Activated CD8-positive, alpha-beta memory T cell treated with anti-CD3 and anti-CD28 coated beads for 36 hours (primary cell): Measurements from ENCODE around the gene GRM7. TPM values are rescaled to one million over a fixed set of nuclear protein-coding genes. Genes with fewer than 3 reads are reported as not detected.

Experiments
- CTCF ChIA-PET: fragments of 350-600 bp; sonication (Branson Sonifier 250); formaldehyde crosslinking; loops from one replicate; lab custom pipeline; 2021; ENCODE audit warnings: antibody characterized with exemption; lab: Charles Lee
- POLR2A ChIA-PET: fragments of 350-600 bp; sonication (Branson Sonifier 250); formaldehyde crosslinking; loops from one replicate; lab custom pipeline; 2021; ENCODE audit warnings: antibody characterized with exemption; lab: Charles Lee
- total RNA-seq, 2 experiments: library from RNA; stranded (reverse); gene quantifications; one replicate each; pipeline ENCODE4 v1.2.3, GENCODE V29; 2021

Gene GRM7
- total RNA-seq, 2 experiments from 2014 or later = not detected

GRCh38 chr3:7518456-7518855 is 657.5 kb downstream of the GRM7 start:
- ChIA-PET POLR2A (no interaction called here), CTCF (no interaction called here)

DNA sequence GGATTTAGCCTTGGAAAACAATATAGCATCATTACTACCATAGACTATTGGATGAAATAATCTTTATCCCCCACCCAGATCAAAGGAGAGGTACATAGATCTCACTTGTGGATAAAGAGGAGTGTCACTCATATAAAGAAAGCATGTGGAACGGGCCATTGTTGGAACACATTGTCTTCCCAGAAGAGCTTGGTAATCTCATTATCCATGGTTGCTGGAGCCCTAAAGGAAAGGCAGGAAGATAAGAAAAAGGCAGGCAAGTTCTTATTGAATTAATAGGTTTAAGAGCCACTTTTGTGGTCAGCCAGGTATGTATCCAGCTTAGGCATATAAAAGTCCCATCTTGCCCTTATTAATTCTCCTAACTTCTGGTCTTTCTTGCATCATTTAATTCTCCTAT is 659.1 kb downstream of the GRM7 start:
- CTCF ChIA-PET = no interaction called here
- POLR2A ChIA-PET = no interaction called here

- ChIA-PET POLR2A (no interaction called here), CTCF (no interaction called here)
Measured at GRCh38 chr3:7520593-7520992, 659.7 kb downstream of the GRM7 start.

DNA sequence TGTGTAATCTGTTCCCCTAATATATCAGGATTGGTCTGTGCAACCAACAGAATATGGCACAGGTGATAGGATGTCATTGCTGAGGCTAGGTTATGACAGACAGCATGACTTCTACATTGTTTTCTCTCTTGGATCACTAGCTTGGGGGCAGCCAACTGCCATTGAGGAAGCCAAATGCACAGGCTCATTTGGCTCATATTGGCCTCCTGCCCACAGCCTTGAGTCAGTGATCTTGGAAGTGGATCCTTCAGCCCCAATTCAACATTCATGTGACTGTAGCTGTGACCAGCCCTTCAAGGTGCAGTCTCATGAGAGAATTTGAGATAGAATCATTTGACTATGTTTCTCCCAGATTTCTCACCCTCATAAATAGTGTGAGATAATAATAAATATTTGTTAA is 675.6 kb downstream of the GRM7 start:
- POLR2A ChIA-PET = no interaction called here
- CTCF ChIA-PET = no interaction called here

GRCh38 chr3:7536921-7537320 is 676.0 kb downstream of the GRM7 start:
- ChIA-PET POLR2A (no interaction called here), CTCF (no interaction called here)

- ChIA-PET POLR2A (no interaction called here), CTCF (no interaction called here)
Measured at GRCh38 chr3:7543294-7543880, 682.5 kb downstream of the GRM7 start.

- ChIA-PET CTCF (no interaction called here), POLR2A (no interaction called here)
Measured at GRCh38 chr3:7545334-7545733, 684.4 kb downstream of the GRM7 start.

DNA sequence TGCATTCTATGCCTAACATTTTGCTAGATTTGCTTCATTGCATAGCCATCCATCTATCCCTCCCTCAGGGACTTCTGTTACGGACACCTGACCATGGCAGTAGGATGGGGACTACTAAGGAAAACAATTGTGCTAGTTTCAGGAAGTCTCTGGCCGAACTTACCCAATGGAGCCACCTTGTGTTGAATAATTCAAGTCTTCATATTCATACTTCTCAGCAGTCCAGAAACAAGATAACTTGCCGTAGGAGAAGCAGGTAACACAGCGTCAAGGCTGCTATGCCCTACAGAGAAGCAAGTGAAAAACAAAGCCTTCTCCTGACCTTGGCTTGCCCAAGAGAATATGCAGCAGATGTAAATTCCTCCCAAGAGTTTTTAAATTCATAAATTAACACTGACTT is 685.3 kb downstream of the GRM7 start:
- ChIA-PET CTCF (no interaction called here), POLR2A (no interaction called here)

DNA sequence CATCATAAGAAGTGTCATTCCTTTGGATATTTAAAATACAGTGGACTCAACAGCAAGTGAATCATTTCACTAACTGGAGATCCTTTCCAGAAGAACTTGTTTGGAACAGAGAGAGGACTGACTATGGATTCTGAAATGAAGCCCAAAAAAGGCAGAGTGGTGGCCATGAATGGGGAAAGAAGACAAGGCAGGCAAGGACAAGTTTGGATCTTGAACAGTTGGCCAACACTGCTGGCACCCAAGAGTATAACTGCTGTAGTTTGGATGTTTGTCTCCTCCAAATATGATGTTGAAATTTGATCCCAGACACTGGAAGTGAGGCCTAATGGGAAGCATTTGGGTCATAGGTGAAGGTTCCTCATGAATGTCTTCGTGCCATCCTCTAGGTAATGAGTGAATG is 686.9 kb downstream of the GRM7 start:
- ChIA-PET CTCF (no interaction called here), POLR2A (no interaction called here)

GRCh38 chr3:7562892-7563291 is 702.0 kb downstream of the GRM7 start:
- ChIA-PET POLR2A (no interaction called here), CTCF (no interaction called here)

- ChIA-PET POLR2A (no interaction called here), CTCF (no interaction called here)
Measured at GRCh38 chr3:7565574-7565973, 704.7 kb downstream of the GRM7 start.

GRCh38 chr3:7567160-7567559 is 706.2 kb downstream of the GRM7 start:
- POLR2A ChIA-PET = no interaction called here
- CTCF ChIA-PET = no interaction called here

- ChIA-PET CTCF (no interaction called here), POLR2A (no interaction called here)
Measured at GRCh38 chr3:7568526-7569184, 707.7 kb downstream of the GRM7 start.

DNA sequence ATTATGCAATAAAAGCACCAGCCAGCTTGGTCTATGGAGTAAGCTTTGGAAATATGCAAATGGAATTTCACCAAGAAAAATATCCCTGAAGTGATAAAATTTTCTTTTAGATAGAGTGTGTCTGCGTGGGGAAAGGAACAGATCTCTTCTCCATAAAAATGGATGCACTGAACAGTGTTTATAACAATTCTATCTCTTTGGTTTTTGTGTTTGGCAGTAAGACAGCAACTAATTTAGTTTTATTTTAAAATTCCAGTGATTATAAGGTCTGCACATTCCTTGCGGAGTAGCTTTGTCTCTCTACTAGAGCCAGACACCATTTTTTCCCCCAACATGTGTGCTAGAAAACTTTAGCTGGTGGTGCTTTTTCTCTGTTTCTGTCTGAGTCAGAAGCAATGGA is 712.4 kb downstream of the GRM7 start:
- POLR2A ChIA-PET = no interaction called here
- CTCF ChIA-PET = no interaction called here

- ChIA-PET POLR2A (no interaction called here), CTCF (no interaction called here)
Measured at GRCh38 chr3:7574435-7574834, 713.5 kb downstream of the GRM7 start.

GRCh38 chr3:7576071-7576470 is 715.2 kb downstream of the GRM7 start:
- CTCF ChIA-PET = no interaction called here
- POLR2A ChIA-PET = no interaction called here

DNA sequence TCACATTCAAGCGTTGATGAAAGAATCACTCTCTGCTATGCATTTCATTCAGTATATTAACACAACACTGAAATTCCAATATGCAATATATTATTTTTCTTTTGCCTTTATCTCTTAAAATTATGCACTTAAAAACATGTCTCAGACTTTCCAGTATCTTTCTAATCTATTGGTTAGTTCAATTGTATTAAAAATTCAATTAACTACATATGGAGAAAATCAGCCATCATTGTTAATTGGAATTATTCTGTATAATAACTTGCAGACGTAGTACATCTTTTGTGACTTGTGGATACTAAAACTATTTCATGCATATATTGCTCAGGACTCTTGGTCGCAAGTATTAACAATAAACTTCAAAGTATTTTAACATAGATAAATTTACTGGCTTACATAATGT is 715.6 kb downstream of the GRM7 start:
- CTCF ChIA-PET = no interaction called here
- POLR2A ChIA-PET = no interaction called here

- ChIA-PET POLR2A (no interaction called here), CTCF (no interaction called here)
Measured at GRCh38 chr3:7577513-7577912, 716.6 kb downstream of the GRM7 start.

- CTCF ChIA-PET = no interaction called here
- POLR2A ChIA-PET = no interaction called here
Measured at GRCh38 chr3:7581831-7582230, 720.9 kb downstream of the GRM7 start.

DNA sequence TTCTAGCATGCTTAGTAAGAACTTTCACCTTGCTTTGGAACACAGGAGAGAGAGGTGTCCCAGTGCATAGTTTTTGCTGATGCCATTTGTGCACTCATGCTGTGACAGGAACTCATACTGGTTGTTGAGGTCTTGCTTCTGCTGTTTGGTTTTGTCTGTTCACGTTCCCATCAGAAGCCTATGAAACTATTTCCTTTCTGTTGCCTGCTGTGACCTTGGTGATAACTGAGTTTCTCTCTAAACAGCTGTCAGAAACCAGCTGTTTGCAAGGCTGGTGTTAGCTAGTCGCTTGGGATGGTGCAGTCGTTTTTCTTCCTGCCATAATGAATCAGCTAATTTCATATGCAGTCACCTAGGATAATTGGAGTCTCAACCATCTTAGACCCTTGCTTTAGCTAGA is 724.1 kb downstream of the GRM7 start:
- CTCF ChIA-PET = no interaction called here
- POLR2A ChIA-PET = no interaction called here

GRCh38 chr3:7588236-7588635 is 727.3 kb downstream of the GRM7 start:
- CTCF ChIA-PET = no interaction called here
- POLR2A ChIA-PET = no interaction called here

DNA sequence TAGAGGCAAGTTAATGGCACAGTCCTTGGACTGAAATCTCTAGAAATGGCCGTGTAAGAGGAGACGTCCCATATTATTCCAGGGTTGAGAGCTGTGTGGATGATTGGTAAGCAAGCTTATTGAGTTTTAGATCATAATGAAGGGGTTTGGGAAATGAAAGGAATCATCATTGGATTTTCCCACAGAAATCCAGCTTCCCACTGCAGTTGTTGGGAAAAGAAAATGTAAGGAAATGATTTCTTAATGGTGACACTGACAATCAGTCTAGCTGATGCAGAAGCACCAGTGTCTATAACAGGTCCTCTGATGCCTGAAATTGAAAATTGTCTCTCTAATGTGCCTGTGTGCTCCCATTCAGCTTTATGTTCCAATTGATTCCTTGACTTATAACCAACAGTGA is 728.6 kb downstream of the GRM7 start:
- CTCF ChIA-PET = no interaction called here
- POLR2A ChIA-PET = no interaction called here
